ENCODE data around the gene SIRT6.
"Not testable (repeated sequence)": the region's sequence is repeated elsewhere in the genome, so short reads cannot be mapped to it uniquely, and the experiment has no call there.

Gene SIRT6

DNA sequence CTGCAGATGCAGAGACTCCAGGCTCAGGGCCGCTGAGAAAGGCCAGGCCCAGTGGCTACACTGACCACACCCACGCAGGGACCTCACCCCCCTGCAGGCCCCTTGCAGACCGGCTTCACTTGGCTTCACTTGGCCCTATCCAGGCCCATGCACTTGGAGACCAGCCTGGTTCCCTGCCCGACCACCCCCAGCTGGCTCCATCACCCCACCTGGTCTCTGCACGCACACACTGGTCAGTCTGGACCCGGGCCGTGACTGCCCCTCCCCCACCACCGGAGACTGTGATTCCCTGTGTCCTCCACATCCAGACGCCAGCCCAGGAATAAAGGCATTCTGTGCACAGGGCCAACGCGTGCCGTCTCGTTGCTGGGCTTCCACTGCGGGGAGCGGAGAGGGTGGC, 42.1 kb upstream of the SIRT6 start:
- H3K4me3 ChIP-seq (ENCODE audit: control insufficient read depth, low read depth, low read length) = no peak overlapping the region
- TF ChIP-seq, protein P1, sequence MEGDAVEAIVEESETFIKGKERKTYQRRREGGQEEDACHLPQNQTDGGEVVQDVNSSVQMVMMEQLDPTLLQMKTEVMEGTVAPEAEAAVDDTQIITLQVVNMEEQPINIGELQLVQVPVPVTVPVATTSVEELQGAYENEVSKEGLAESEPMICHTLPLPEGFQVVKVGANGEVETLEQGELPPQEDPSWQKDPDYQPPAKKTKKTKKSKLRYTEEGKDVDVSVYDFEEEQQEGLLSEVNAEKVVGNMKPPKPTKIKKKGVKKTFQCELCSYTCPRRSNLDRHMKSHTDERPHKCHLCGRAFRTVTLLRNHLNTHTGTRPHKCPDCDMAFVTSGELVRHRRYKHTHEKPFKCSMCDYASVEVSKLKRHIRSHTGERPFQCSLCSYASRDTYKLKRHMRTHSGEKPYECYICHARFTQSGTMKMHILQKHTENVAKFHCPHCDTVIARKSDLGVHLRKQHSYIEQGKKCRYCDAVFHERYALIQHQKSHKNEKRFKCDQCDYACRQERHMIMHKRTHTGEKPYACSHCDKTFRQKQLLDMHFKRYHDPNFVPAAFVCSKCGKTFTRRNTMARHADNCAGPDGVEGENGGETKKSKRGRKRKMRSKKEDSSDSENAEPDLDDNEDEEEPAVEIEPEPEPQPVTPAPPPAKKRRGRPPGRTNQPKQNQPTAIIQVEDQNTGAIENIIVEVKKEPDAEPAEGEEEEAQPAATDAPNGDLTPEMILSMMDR (conservative IDR thresholded peaks at IDR 0.05; ENCODE audit: control insufficient read depth, insufficient read depth, low read depth, low read length) = no peak
- DNase-seq (ENCODE audit: low read depth) = no peak

DNA sequence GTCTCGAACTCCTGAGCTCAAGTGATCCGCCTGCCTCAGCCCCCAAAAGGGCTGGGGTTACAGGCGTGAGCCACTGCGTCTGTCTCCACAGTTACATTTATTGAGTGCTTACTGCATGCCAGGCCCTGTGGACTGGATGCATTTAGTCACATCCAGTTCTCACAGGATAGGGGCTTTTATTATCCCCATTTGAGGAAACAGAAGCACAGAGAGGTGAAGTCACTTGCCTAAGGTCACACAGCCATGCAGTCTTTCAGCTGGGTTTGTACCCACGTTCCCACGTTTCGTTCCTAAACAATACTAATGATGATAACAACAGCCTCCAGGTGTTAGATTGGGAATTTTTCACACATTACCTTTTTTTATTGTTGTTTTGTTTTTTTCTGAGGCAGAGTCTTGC, 37.8 kb upstream of the SIRT6 start:
- TF ChIP-seq, protein P1 (conservative IDR thresholded peaks at IDR 0.05; ENCODE audit: control insufficient read depth, insufficient read depth, low read depth, low read length) = no peak
- H3K4me3 ChIP-seq (ENCODE audit: control insufficient read depth, low read depth, low read length) = no peak overlapping the region
- DNase-seq (ENCODE audit: low read depth) = no peak

DNA sequence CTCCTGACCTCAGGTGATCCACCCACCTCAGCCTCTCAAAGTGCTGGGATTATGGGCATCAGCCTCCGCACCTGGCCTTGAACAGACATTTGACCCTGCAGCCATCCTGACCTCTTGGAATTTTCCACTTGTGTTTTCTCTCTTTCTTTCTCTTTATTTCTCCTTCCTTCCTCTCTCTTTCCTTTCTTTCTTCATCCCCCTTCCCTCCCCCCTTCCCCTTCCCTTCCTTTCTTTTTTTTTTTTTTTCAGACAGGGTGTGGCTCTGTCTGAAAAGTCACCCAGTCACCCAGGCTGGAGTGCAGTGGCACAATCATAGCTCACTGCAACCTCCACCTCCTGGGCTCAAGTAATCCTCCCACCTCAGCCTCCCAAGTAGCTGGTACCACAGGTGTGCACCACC, 36.2 kb upstream of the SIRT6 start:
- DNase-seq (ENCODE audit: low read depth); H3K4me3 ChIP-seq (ENCODE audit: control insufficient read depth, low read depth, low read length): not testable (repeated sequence)

DNA sequence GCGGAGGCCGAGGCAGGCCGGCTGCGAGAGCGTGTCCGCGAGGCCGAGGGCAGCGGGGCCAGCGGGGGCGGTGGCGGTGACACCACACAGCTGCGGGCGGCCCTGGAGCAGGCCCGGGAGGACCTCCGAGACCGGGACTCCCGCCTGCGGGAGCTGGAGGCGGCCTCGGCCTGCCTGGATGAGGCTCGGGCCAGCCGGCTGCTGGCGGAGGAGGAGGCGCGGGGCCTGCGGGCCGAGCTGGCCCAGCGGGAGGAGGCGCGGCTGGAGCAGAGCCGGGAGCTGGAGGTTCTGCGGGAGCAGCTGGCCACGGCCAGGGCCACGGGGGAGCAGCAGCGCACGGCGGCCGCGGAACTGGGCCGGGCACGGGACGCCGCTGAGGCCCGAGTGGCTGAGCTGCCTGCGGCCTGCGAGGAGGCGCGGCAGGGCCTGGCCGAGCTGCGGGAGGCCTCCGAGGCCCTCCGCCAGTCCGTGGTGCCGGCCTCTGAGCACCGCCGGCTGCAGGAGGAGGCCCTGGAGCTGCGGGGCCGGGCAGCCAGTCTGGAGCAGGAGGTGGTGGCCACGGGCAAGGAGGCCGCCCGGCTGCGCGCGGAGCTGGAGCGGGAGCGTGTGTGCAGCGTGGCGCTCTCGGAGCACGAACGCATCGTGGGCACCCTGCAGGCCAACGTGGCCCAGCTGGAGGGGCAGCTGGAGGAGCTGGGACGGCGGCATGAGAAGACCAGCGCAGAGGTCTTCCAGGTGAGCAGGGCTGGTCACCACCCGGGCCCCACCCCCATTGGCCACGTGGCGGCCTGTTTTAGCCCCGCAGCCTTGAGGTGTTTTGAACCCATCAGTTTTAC, 35.3 kb upstream of the SIRT6 start:
- TF ChIP-seq, protein P1 (conservative IDR thresholded peaks at IDR 0.05; ENCODE audit: control insufficient read depth, insufficient read depth, low read depth, low read length) = no peak
- H3K4me3 ChIP-seq (ENCODE audit: control insufficient read depth, low read depth, low read length) = no peak overlapping the region
- no peak for DNase-seq (ENCODE audit: low read depth)

DNA sequence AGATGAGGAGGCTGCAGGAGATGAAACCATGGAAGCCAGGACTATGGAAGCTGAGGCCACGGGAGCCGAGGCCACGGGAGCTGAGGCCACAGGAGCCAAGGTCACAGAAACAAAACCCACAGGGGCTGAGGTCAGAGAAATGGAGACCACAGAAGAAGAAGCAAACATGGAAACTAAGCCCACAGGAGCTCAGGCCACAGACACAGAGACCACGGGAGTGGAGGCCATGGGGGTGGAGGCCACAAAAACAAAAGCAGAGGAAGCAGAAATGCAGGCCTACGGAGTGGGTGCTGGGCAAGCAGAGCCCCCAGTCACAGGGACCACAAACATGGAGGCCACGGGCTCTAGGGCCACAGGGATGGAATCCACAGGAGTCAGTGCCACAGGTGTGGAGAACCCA, 34.5 kb upstream of the SIRT6 start:
- DNase-seq (ENCODE audit: low read depth) = no peak
- H3K4me3 ChIP-seq (ENCODE audit: control insufficient read depth, low read depth, low read length) = no peak overlapping the region

DNA sequence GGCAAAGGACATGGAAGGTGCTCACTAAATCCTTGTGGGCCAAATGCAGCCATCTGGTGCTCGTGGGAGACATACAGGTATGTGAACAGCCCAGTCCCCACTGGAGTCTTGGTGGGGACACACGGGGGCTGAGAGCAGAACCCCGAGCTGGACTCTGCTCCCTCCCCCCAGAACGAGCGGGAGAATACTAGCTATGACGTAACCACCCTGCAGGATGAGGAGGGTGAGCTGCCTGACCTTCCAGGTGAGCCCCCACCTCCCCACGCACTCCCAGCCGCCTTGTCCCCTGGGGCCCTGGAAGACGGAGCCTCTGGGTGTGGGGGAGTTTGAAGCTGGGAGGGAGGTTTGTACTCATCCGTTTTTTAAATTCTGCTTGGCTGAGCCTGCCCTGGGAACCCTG, 33.4 kb upstream of the SIRT6 start:
- no peak overlapping the region for H3K4me3 ChIP-seq (ENCODE audit: control insufficient read depth, low read depth, low read length)
- TF ChIP-seq, protein P1 (conservative IDR thresholded peaks at IDR 0.05; ENCODE audit: control insufficient read depth, insufficient read depth, low read depth, low read length) = no peak
- no peak for DNase-seq (ENCODE audit: low read depth)

More for the DNA sequence above, 34.5 kb upstream of the SIRT6 start:
- TF ChIP-seq, protein P1 (conservative IDR thresholded peaks at IDR 0.05; ENCODE audit: control insufficient read depth, insufficient read depth, low read depth, low read length) = no peak

DNA sequence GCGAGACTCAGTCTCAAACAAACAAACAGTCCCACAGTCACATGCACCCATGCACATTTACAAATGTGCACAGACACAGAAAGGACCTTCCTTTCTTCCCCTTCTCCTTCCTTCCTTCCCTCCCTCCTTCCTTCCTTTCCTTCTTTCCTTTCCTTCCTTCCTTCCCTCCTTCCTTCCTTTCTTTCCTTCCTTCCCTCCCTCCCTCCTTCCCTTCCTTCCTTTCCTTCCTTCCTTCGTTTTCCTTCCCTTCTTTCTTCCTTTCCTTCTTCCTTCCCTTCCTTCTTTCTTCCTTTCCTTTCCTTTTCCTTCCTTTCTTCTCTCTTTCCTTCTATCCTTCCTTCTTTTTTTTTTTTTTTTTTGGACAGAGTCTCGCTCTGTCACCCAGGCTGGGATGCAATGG, 30.8 kb upstream of the SIRT6 start:
- no peak overlapping the region for H3K4me3 ChIP-seq (ENCODE audit: control insufficient read depth, low read depth, low read length)
- no peak for DNase-seq (ENCODE audit: low read depth)
- TF ChIP-seq, protein P1 (conservative IDR thresholded peaks at IDR 0.05; ENCODE audit: control insufficient read depth, insufficient read depth, low read depth, low read length) = no peak
